Immature natural killer cell (primary cell): Measurements from ENCODE around the gene OLIG1. TPM values are rescaled to one million over a fixed set of nuclear protein-coding genes. Genes with fewer than 3 reads are reported as not detected.

Experiments
- DNase-seq, 3 donors: peaks; one replicate each; pipeline ENCODE4 v3.0.0; 2022; ENCODE audit warnings: mixed read lengths in 1 of 3
- H3K27ac Mint-ChIP-seq, 6 donors: one replicate each; pipeline ENCODE4 v1.8.0; 2020; ENCODE audit warnings: mixed read lengths in 6 of 6, mild to moderate bottlenecking in 5 of 6, inconsistent platforms in 4 of 6, moderate library complexity in 3 of 6
- H3K27me3 Mint-ChIP-seq, 3 donors: one replicate each; pipeline ENCODE4 v1.8.0; 2020 to 2021; ENCODE audit warnings: low read depth in 3 of 3, mild to moderate bottlenecking in 3 of 3, mixed read lengths in 3 of 3, moderate library complexity in 3 of 3, inconsistent platforms in 1 of 3
- H3K36me3 Mint-ChIP-seq, 3 donors: one replicate each; pipeline ENCODE4 v1.8.0; 2020; ENCODE audit warnings: mixed read lengths in 3 of 3, inconsistent platforms in 2 of 3, mild to moderate bottlenecking in 2 of 3
- H3K4me1 Mint-ChIP-seq, 2 donors: one replicate each; pipeline ENCODE4 v1.8.0; 2020; ENCODE audit warnings: inconsistent platforms in 2 of 2, mild to moderate bottlenecking in 2 of 2, mixed read lengths in 2 of 2, moderate library complexity in 1 of 2
- H3K4me3 Mint-ChIP-seq, 5 donors: one replicate each; pipeline ENCODE4 v1.8.0; 2020; ENCODE audit warnings: mild to moderate bottlenecking in 5 of 5, mixed read lengths in 5 of 5, inconsistent platforms in 3 of 5, moderate library complexity in 3 of 5
- H3K9me3 Mint-ChIP-seq, 6 donors: one replicate each; pipeline ENCODE4 v1.8.0; 2020; ENCODE audit warnings: mild to moderate bottlenecking in 6 of 6, mixed read lengths in 6 of 6, inconsistent platforms in 4 of 6, moderate library complexity in 3 of 6
- polyA plus RNA-seq, 3 donors: library from polyadenylated mRNA; unstranded; fragments of 300-500 nt; fragmentation: Illumina TruSeq; gene quantifications; one replicate each; pipeline ENCODE4 v1.2.3, GENCODE V29; 2021

OLIG1 gene
- polyA plus RNA-seq, 3 donors from 2014 or later = not detected

DNA sequence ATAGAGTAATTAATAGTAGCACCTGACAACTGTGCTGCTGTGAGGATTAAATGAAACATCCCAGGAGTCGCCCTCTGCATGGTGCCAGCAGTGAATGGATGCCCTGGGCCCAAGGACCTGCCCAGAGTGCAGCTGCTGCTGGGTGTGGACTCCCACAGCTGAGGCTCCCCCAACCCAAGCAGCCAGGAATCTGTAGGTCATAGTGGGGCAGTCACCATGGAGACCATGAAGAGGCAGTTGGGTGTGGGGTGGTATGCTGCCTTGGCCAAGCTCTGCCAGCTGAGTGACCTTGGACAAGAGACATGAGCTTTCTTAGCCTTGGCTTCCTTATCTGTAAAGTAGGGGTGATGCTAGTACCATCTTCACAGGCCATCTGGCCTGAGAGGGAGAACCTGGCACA is 34.8 kb upstream of the OLIG1 start:
- no peaks in the 10 kb centered on the region for H3K36me3 Mint-ChIP-seq
- DNase-seq = no peak
- H3K27ac Mint-ChIP-seq = no peak overlapping the region
- no peaks in the 10 kb centered on the region for H3K9me3 Mint-ChIP-seq
- peaks cover 6 to 16% (median 15%) of the 10 kb centered on the region in 3 donors for H3K27me3 Mint-ChIP-seq
- peaks cover 29 to 30% of the 10 kb centered on the region in 2 donors for H3K4me1 Mint-ChIP-seq
- peak overlapping the region in 2 of 5 donors; percentile 7 to 14 for H3K4me3 Mint-ChIP-seq

DNA sequence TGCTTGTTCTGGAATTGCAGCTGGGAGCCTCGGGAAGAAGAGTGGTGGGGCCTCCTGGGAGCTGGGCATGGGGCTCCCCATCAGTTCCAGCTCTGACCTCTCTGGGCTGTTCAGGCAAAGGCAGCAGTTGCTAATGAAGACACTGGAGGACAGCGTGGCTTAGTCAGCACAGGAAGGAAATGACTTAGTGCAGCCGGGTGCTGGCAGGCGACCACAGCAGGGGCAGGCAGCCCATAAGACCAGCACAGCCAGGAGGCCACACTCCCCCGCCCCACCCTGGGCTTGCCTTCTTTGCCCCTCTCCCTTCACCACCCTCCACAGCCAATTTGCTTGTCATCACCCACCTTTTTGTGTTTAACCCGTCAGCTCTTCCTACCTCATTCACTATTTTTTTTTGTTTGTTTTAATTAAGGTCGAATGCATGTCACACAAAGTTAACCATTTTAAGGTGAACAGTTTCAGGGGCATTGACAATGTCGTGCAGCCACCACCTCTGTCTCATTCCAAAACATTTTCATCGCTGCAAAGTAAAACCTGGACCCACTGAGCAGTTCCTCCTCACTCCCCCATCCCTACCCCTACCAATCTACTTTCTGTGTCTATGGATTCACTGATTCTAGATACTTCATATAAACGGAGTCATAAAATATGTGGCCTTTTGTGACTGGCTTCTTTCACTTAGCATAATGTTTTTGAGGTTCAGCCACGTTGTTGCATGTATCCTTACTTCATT is 33.3 kb upstream of the OLIG1 start:
- Mint-ChIP-seq H3K9me3 (no peaks in the 10 kb centered on the region), H3K27me3 (peaks cover 7 to 22% (median 7%) of the 10 kb centered on the region in 3 donors), H3K36me3 (no peaks in the 10 kb centered on the region), H3K27ac (peak overlapping the region; percentile 40 to 89 (median 67)), H3K4me3 (peak overlapping the region; percentile 49 to 74 (median 68)), H3K4me1 (peaks cover 27 to 30% of the 10 kb centered on the region in 2 donors)
- peak; percentile 52 to 68 (median 58) for DNase-seq

DNA sequence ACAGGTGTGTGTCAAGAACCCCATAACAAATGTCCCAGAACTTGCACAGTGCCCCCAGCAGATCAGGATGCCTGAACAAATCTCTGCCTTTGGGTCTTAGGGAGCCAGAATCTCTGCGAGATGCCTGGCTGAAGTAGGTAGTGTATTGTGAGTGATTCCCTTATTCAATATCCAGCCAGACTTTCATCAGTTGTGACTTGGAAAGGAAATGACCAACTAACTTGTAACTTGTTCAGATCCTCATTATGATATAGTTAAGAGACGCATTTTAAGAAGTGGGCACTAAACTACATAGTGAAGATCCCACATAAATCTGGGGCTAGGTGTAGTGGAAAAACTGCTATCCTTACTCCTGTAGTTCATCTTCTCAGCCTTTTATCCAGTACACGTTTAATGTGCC is 32.4 kb upstream of the OLIG1 start:
- peak overlapping the region in 3 of 6 donors; percentile 26 to 76 (median 57) for H3K27ac Mint-ChIP-seq
- peaks cover 6 to 14% (median 7%) of the 10 kb centered on the region in 3 donors for H3K27me3 Mint-ChIP-seq
- H3K4me3 Mint-ChIP-seq = peak overlapping the region in 2 of 5 donors; percentile 5 to 51
- no peak for DNase-seq
- H3K4me1 Mint-ChIP-seq = peaks cover 27 to 30% of the 10 kb centered on the region in 2 donors
- no peaks in the 10 kb centered on the region for H3K9me3 Mint-ChIP-seq
- no peaks in the 10 kb centered on the region for H3K36me3 Mint-ChIP-seq

DNA sequence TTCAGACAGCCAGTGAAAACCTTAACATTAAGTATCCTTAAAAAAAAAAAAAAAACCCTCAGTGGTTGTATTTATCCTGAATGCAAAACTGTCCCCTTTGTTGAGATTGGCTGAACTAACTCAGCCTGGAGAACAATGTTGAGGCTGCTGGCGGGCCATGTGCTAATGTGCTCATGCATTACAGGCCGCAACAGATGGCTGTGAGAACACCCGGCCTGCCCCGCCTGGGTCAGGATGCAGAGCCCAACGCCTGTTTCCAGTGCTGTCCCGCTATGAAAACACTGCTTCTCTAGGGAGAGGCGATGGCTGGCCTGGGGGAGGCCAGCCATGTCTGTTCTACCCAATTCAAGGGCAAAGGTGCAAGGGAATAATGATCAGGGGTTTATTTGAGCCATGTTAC is 30.4 kb upstream of the OLIG1 start:
- H3K36me3 Mint-ChIP-seq = peaks cover 0 to 4% (median 0%) of the 10 kb centered on the region in 3 donors
- H3K4me3 Mint-ChIP-seq = no peak overlapping the region
- no peaks in the 10 kb centered on the region for H3K9me3 Mint-ChIP-seq
- no peak for DNase-seq
- no peak overlapping the region for H3K27ac Mint-ChIP-seq
- peaks cover 6 to 13% (median 6%) of the 10 kb centered on the region in 3 donors for H3K27me3 Mint-ChIP-seq
- H3K4me1 Mint-ChIP-seq = peaks cover 27 to 29% of the 10 kb centered on the region in 2 donors

DNA sequence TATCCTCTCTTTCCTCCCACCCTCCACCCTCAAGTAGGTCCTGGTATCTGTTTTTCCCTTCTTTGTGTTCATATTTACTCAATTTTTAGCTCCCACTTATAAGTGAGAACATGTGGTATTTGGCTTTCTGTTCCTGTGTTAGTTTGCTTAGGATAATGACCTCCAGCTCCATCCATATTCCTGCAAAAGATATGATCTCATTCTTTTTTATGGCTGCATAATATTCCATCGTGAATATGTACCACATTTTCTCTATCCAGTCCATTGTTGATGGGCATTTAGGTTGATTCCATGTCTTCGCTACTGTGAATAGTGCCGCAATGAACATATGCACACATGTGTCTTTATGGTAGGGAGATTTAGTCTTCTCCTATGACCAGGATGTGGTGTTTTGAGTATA is 29.7 kb upstream of the OLIG1 start:
- Mint-ChIP-seq H3K27me3 (peaks cover 3 to 14% (median 6%) of the 10 kb centered on the region in 3 donors), H3K36me3 (peaks cover 0 to 4% (median 0%) of the 10 kb centered on the region in 3 donors), H3K9me3 (no peaks in the 10 kb centered on the region), H3K4me3 (no peak overlapping the region), H3K4me1 (peaks cover 23 to 24% of the 10 kb centered on the region in 2 donors), H3K27ac (no peak overlapping the region)
- DNase-seq = no peak

DNA sequence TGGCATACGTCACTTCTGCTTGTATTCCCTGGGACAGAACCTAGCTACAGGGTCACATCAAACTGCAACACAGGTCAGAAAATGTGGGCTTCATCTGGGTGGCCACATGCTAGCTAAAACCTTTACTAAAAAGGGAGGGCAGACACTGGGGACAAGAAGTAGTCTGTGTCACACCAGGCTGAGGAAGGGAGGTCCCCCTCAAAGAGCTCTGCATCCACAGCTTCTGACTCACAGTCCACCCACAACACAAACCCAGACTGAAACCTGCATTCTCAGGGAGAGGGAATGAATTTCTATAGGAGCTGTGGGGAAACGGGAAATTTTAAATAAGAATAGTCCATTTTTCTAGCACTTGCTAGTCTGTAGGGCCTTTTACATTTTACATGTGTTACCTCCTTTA is 28.0 kb upstream of the OLIG1 start:
- Mint-ChIP-seq H3K9me3 (no peaks in the 10 kb centered on the region), H3K4me3 (no peak overlapping the region), H3K36me3 (peaks cover 0 to 4% (median 0%) of the 10 kb centered on the region in 3 donors), H3K27me3 (peaks cover 2 to 12% (median 3%) of the 10 kb centered on the region in 3 donors), H3K27ac (no peak overlapping the region), H3K4me1 (peaks cover 8% of the 10 kb centered on the region in 2 donors)
- DNase-seq = no peak

DNA sequence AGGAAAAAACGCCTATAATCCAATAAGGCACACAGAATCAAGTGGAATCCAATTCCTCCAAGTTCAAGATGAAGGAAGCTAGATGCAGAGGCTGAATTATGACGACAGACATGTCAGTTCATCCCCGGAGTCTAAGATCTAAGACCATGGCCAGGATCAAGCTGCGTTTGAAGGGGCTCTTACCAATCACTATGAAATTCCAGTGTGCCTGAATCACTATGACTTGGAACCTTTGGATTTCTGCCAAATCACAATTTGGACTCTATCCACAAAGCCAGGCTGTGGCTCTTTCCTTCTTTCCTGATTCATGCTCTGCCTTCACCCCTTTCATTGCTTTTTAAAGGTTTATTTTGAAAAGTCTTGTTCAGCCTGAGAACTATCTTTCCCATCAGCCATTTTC is 27.1 kb upstream of the OLIG1 start:
- Mint-ChIP-seq H3K4me3 (no peak overlapping the region), H3K36me3 (peaks cover 0 to 4% (median 0%) of the 10 kb centered on the region in 3 donors), H3K27me3 (peaks cover 2 to 12% (median 2%) of the 10 kb centered on the region in 3 donors), H3K27ac (no peak overlapping the region), H3K4me1 (no peaks in the 10 kb centered on the region), H3K9me3 (no peaks in the 10 kb centered on the region)
- DNase-seq = no peak

DNA sequence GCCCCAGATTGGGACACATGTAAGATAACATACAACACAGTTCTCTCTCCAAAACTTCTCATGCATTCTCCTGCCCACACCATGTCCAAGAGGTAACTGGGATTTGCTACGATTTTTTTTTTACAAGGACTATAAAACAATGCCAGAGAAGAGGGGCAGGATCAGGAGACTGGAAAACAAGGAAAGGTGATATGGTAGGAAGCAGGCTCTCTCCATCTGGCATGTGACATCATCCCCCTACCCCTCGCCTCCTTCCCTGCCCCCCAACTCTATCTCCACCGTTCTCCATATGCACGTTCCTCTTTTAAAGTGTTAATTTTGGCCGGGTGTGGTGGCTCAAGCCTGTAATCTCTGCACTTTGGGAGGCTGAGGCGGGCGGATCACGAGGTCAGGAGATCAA is 23.5 kb upstream of the OLIG1 start:
- no peak overlapping the region for H3K4me3 Mint-ChIP-seq
- no peak overlapping the region for H3K27ac Mint-ChIP-seq
- H3K9me3 Mint-ChIP-seq = no peaks in the 10 kb centered on the region

DNA sequence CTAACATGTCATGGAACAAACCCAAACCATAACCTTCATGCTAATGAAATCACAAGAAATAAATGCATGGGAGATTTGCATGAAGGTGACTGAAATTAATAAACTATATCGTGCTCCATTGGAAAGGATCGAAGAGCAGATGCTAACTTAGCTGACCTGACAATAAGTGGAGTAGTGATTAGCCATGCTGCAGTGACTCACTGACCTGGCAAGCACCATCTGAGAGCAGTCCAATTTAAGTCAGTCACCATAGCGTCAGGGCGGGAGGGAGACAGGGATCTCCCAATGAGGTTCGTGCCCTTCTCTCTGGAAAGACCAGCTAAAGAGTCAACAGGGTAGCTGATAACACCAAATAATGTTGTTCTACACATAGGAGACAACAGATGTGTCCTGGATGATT is 22.7 kb upstream of the OLIG1 start:
- H3K4me1 Mint-ChIP-seq = peaks cover 1 to 6% of the 10 kb centered on the region in 2 donors
- H3K36me3 Mint-ChIP-seq = peaks cover 0 to 4% (median 0%) of the 10 kb centered on the region in 3 donors
- H3K27me3 Mint-ChIP-seq = peaks cover 3 to 20% (median 5%) of the 10 kb centered on the region in 3 donors
- H3K27ac Mint-ChIP-seq = no peak overlapping the region
- H3K9me3 Mint-ChIP-seq = no peaks in the 10 kb centered on the region
- no peak for DNase-seq
- no peak overlapping the region for H3K4me3 Mint-ChIP-seq

More for the DNA sequence above, 23.5 kb upstream of the OLIG1 start:
- H3K4me1 Mint-ChIP-seq = peaks cover 1 to 6% of the 10 kb centered on the region in 2 donors
- no peak for DNase-seq
- peaks cover 2 to 19% (median 3%) of the 10 kb centered on the region in 3 donors for H3K27me3 Mint-ChIP-seq
- peaks cover 0 to 4% (median 0%) of the 10 kb centered on the region in 3 donors for H3K36me3 Mint-ChIP-seq

DNA sequence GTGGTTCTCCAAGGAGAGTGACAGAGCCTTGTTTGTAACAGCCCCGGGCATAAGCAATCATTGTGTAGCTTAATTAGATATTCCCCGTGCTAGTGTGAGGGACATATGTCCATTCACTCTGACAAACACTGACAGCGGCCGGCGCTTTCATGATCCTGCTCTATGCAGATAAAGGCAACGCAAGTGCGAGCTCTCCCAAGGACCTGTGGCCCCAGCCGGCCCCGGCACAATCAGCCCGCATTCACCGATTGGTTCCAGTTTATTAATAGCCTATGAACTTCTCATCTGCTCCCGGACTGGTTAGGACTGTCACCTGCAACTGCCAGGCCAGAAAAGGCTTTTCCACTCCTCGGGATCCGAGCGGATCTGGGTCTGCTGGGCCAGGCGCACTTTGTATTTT is 18.0 kb upstream of the OLIG1 start:
- H3K9me3 Mint-ChIP-seq = no peaks in the 10 kb centered on the region
- peaks cover 1 to 6% of the 10 kb centered on the region in 2 donors for H3K4me1 Mint-ChIP-seq
- no peak overlapping the region for H3K27ac Mint-ChIP-seq
- no peaks in the 10 kb centered on the region for H3K36me3 Mint-ChIP-seq
- no peak overlapping the region for H3K4me3 Mint-ChIP-seq
- peaks cover 3 to 17% (median 7%) of the 10 kb centered on the region in 3 donors for H3K27me3 Mint-ChIP-seq
- no peak for DNase-seq

DNA sequence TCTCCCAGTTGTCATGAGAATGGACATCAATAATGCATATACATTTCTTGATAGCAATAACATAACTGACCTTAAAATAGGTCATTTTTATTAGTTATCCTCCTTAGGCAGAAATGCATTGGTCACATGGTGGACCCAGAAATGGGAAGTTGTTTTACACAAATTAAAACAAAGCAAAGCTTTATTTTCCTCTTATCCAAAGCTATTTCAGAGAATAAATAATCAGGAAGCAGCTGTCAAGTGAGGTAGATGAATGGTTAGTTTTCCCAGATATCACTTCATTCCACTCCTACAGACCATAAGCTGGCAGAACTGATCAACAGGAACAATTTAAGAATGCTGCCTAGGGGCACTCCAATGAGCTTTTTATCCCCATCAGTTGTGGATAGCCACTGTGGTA is 16.0 kb upstream of the OLIG1 start:
- Mint-ChIP-seq H3K4me1 (peaks cover 6 to 20% of the 10 kb centered on the region in 2 donors), H3K27ac (no peak overlapping the region), H3K36me3 (no peaks in the 10 kb centered on the region), H3K27me3 (peaks cover 3 to 16% (median 7%) of the 10 kb centered on the region in 3 donors), H3K9me3 (no peaks in the 10 kb centered on the region), H3K4me3 (no peak overlapping the region)
- DNase-seq = no peak

DNA sequence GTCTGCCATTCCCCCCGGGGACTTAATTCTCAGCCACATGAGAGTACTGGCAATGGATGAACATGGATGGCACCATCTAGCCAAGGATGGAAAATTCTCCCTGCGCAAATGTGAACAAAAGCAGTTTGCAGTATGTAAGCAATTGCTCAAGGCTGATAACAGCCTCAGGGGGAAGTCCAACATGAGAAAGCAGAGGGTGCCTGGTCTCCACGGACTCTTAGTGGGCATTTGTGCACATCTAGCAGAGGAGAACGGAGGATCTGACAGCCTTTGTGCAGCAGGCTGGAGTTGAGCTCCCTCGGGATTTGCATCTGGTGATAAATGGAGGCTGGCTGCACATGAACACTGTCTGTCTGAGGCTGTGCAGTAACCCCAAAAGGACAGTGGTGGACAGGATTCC is 13.9 kb upstream of the OLIG1 start:
- H3K27me3 Mint-ChIP-seq = peaks cover 0 to 12% (median 7%) of the 10 kb centered on the region in 3 donors
- no peak for DNase-seq
- H3K27ac Mint-ChIP-seq = no peak overlapping the region
- no peaks in the 10 kb centered on the region for H3K36me3 Mint-ChIP-seq
- H3K4me3 Mint-ChIP-seq = no peak overlapping the region
- peaks cover 15 to 27% of the 10 kb centered on the region in 2 donors for H3K4me1 Mint-ChIP-seq
- no peaks in the 10 kb centered on the region for H3K9me3 Mint-ChIP-seq

DNA sequence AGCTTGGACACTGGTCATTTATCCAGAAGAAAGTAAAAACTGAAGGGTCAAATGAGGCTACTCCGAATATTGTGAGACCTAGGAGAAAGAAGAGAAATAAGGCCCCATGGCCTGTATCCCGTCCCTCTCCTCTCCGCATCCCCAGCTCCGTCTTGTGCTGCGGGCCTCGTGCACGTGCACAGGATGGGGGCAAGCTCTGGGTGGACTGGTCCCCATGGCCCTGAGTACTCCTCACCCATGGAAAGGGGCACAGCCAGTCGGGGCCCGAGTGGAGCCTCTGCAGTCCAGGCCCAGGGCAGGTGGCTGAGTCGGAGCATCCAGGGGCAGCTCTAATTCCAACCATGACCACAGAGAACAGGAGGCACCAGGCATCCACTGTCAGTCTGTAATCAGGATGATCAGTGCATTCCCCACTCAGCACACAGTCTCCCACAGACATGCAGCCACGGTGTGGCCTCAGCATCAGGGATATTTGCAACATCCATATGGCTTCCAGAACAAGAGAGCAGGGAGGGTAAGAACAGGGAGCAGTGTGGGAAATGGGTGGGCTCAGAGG is 12.5 kb upstream of the OLIG1 start:
- Mint-ChIP-seq H3K27me3 (peaks cover 0 to 12% (median 4%) of the 10 kb centered on the region in 3 donors), H3K9me3 (no peaks in the 10 kb centered on the region), H3K36me3 (no peaks in the 10 kb centered on the region), H3K4me3 (no peak overlapping the region), H3K4me1 (peaks cover 15 to 26% of the 10 kb centered on the region in 2 donors), H3K27ac (no peak overlapping the region)
- no peak for DNase-seq

DNA sequence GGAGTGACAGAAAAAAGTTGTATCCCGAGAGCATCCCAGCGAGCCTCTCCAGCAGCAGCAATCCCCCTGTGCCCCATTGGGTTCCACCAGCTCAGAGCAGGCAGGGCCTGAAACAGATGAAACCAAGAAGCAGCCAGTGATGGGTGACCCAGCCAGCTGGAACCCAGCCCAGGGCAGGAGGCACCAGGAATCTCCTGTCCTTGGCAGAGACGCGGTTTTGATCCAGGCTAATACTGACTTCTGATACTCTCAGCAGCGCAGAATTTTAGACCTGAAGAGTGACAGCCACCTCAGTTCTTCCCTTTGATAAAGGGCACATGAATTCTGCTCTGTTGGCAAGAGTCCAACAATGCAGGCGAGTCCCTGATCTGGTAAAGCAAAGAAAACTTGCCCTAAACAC is 11.4 kb upstream of the OLIG1 start:
- H3K36me3 Mint-ChIP-seq = no peaks in the 10 kb centered on the region
- no peaks in the 10 kb centered on the region for H3K9me3 Mint-ChIP-seq
- H3K27me3 Mint-ChIP-seq = peaks cover 2 to 13% (median 6%) of the 10 kb centered on the region in 3 donors
- H3K4me1 Mint-ChIP-seq = peaks cover 15 to 26% of the 10 kb centered on the region in 2 donors
- H3K27ac Mint-ChIP-seq = no peak overlapping the region
- DNase-seq = no peak
- no peak overlapping the region for H3K4me3 Mint-ChIP-seq
